IMR-90 (cell line): Measurements from ENCODE around the gene DNAJB2. TPM values are rescaled to one million over a fixed set of nuclear protein-coding genes. Genes with fewer than 3 reads are reported as not detected.

Experiments
- ATAC-seq: fragments of 200-7000 bp; cut with Tn5 transposase; 2 replicates; pipeline ENCODE4 v1.9.1; 2020; ENCODE audit warnings: low read depth, mild to moderate bottlenecking, moderate library complexity
- BruUV-seq: library from RNA; stranded (reverse); fragments of 400-500 nt; replicated peaks from 2 replicates; lab custom pipeline; 2021; lab: Mats Ljungman, UMichigan
- CTCF ChIA-PET: fragments of 300-600 bp; formaldehyde crosslinking; extraction: SDS; loops from one replicate; lab custom pipeline; 2021; ENCODE audit warnings: antibody characterized with exemption; lab: Yijun Ruan, JAX
- POLR2A ChIA-PET: fragments of 300-600 bp; sonication (Branson Sonifier 250); formaldehyde crosslinking; loops from one replicate; lab custom pipeline; 2022; ENCODE audit warnings: antibody characterized with exemption; ENCODE audit not compliant: unreplicated experiment; lab: Charles Lee
- DNase-seq: peaks from one replicate; pipeline ENCODE4 v3.0.0; 2013
- H2AFZ ChIP-seq: replicated peaks from 2 replicates; pipeline ENCODE3; 2013; ENCODE audit warnings: low read length, mild to moderate bottlenecking; ENCODE audit not compliant: poor library complexity
- H2AK5ac ChIP-seq: 2 replicates; pipeline ENCODE4 v1.6.1; 2013; ENCODE audit warnings: low read depth, low read length, inconsistent platforms
- H2AK9ac ChIP-seq: replicated peaks from 2 replicates; pipeline ENCODE3; 2013; ENCODE audit warnings: mild to moderate bottlenecking, low read depth, low read length, moderate library complexity; ENCODE audit not compliant: poor library complexity
- H2BK120ac ChIP-seq: 2 replicates; pipeline ENCODE4 v1.6.1; 2013; ENCODE audit warnings: low read depth, low read length, inconsistent platforms
- H2BK15ac ChIP-seq: 3 replicates; pipeline ENCODE4 v1.6.1; 2013; ENCODE audit warnings: low read depth, low read length, inconsistent platforms
- H2BK20ac ChIP-seq: 2 replicates; pipeline ENCODE4 v1.6.1; 2013; ENCODE audit warnings: low read depth, mild to moderate bottlenecking, inconsistent platforms, low read length, moderate library complexity
- H2BK5ac ChIP-seq: 2 replicates; pipeline ENCODE4 v1.6.1; 2013; ENCODE audit warnings: mild to moderate bottlenecking, low read depth, low read length, inconsistent platforms; ENCODE audit not compliant: poor library complexity, severe bottlenecking
- H3K14ac ChIP-seq: replicated peaks from 2 replicates; pipeline ENCODE4 v1.6.1; 2013; ENCODE audit warnings: low read depth, low read length, inconsistent platforms
- H3K18ac ChIP-seq: 2 replicates; pipeline ENCODE4 v1.6.1; 2013; ENCODE audit warnings: low read depth, low read length, control low read depth
- H3K23ac ChIP-seq: 2 replicates; pipeline ENCODE4 v1.6.1; 2013; ENCODE audit warnings: low read depth, low read length, inconsistent platforms
- H3K27ac ChIP-seq: 2 replicates; pipeline ENCODE4 v1.5.1; 2013; ENCODE audit warnings: mild to moderate bottlenecking, control low read depth, low read length; ENCODE audit not compliant: insufficient read depth
- H3K27me3 ChIP-seq: 2 replicates; pipeline ENCODE4 v1.6.1; 2013; ENCODE audit warnings: low read length; ENCODE audit not compliant: control insufficient read depth, insufficient read depth
- H3K36me3 ChIP-seq: 2 replicates; pipeline ENCODE4 v1.6.1; 2013; ENCODE audit warnings: low read length, mixed read lengths; ENCODE audit not compliant: control insufficient read depth, insufficient read depth
- H3K4ac ChIP-seq: 2 replicates; pipeline ENCODE4 v1.6.1; 2013; ENCODE audit warnings: low read depth, low read length, inconsistent platforms
- H3K4me1 ChIP-seq: 2 replicates; pipeline ENCODE4 v1.6.1; 2013; ENCODE audit warnings: low read length, mixed read lengths; ENCODE audit not compliant: control insufficient read depth, insufficient read depth
- H3K4me2 ChIP-seq: 2 replicates; pipeline ENCODE4 v1.6.1; 2013; ENCODE audit warnings: low read depth, mild to moderate bottlenecking, control low read depth, low read length, moderate library complexity
- H3K4me3 ChIP-seq: 2 replicates; pipeline ENCODE4 v1.5.1; 2013; ENCODE audit warnings: low read depth, mild to moderate bottlenecking, control low read depth, low read length, moderate library complexity; ENCODE audit not compliant: insufficient read depth
- H3K56ac ChIP-seq: 2 replicates; pipeline ENCODE4 v1.6.1; 2013; ENCODE audit warnings: low read length, inconsistent platforms; ENCODE audit not compliant: insufficient read depth; ENCODE audit errors: extremely low read depth
- H3K79me1 ChIP-seq, 2 experiments: 2 replicates each; pipeline ENCODE4 v1.6.1; 2013; ENCODE audit warnings: low read length in 2 of 2, inconsistent platforms in 1 of 2, low read depth in 1 of 2
- H3K9ac ChIP-seq: 2 replicates; pipeline ENCODE4 v1.6.1; 2013; ENCODE audit warnings: low read depth, low read length, control low read depth
- H3K9me1 ChIP-seq: 2 replicates; pipeline ENCODE4 v1.6.1; 2013; ENCODE audit warnings: low read length, inconsistent platforms; ENCODE audit not compliant: insufficient read depth
- H3K9me3 ChIP-seq: 2 replicates; pipeline ENCODE4 v1.6.1; 2013; ENCODE audit warnings: low read length; ENCODE audit not compliant: control insufficient read depth, insufficient read depth
- H4K20me1 ChIP-seq: 2 replicates; pipeline ENCODE4 v1.6.1; 2013; ENCODE audit warnings: low read length, inconsistent platforms; ENCODE audit not compliant: insufficient read depth
- H4K5ac ChIP-seq: 2 replicates; pipeline ENCODE4 v1.6.1; 2013; ENCODE audit warnings: mild to moderate bottlenecking, low read depth, low read length, control low read depth
- H4K8ac ChIP-seq, 2 experiments: 2 replicates each; pipeline ENCODE4 v1.6.1; 2013; ENCODE audit warnings: low read depth in 2 of 2, low read length in 2 of 2, control low read depth in 1 of 2, inconsistent platforms in 1 of 2
- H4K91ac ChIP-seq: 2 replicates; pipeline ENCODE4 v1.6.1; 2013; ENCODE audit warnings: low read depth, low read length, inconsistent platforms; ENCODE audit not compliant: insufficient read depth
- CEBPB ChIP-seq: IDR thresholded peaks from 2 replicates; pipeline ENCODE4 v1.6.1; 2012; ENCODE audit warnings: low read depth, low read length, improper control_type of control experiment
- POLR2A ChIP-seq: IDR thresholded peaks from 2 replicates; pipeline ENCODE4 v1.6.1; 2012; ENCODE audit warnings: mild to moderate bottlenecking, low read depth, low read length
- WGBS, 2 experiments: methylation state at CpG; one replicate each; pipeline versions ENCODE4 v1.1.5 to v1.1.7; 2013; ENCODE audit warnings: missing lambda C conversion rate in 2 of 2; ENCODE audit not compliant: insufficient read length in 1 of 2; ENCODE audit errors: extremely low coverage in 2 of 2; 5-methylcytosine and 5-hydroxymethylcytosine counted together
- dilution Hi-C: fragments of 300-500 bp; cut with HindIII; formaldehyde crosslinking; loops from one replicate; pipeline ENCODE4 v1.14.3; 2018; ENCODE audit warnings: low sequenced_read_pairs; ENCODE audit not compliant: unreplicated experiment
- in situ Hi-C: fragments of 300-500 bp; cut with MboI; formaldehyde crosslinking; loops from 3 replicates; pipeline ENCODE4 v1.14.3; 2019; ENCODE audit warnings: low sequenced_read_pairs, inconsistent platforms, mixed read lengths
- intact Hi-C: fragments of 100-400 bp; cut with micrococcal nuclease; formaldehyde crosslinking; loops from 2 replicates; pipeline ENCODE4 v1.10.0; 2022
- polyA plus RNA-seq, 3 experiments: library from polyadenylated mRNA; depleted of rRNA; stranded (reverse); fragments of >200 nt; gene quantifications; 2 replicates each; pipeline ENCODE4 v1.2.3, GENCODE V29; 2012; ENCODE audit warnings: low replicate concordance in 1 of 3
- total RNA-seq: library from RNA; depleted of rRNA; stranded (reverse); fragments of >200 nt; gene quantifications from 2 replicates; pipeline ENCODE4 v1.2.3, GENCODE V29; 2012

DNAJB2 gene
- total and polyA plus RNA-seq, 2 of the 4 experiments (the other 2 are of a cell fraction): 30.6 to 45.8 TPM

DNA sequence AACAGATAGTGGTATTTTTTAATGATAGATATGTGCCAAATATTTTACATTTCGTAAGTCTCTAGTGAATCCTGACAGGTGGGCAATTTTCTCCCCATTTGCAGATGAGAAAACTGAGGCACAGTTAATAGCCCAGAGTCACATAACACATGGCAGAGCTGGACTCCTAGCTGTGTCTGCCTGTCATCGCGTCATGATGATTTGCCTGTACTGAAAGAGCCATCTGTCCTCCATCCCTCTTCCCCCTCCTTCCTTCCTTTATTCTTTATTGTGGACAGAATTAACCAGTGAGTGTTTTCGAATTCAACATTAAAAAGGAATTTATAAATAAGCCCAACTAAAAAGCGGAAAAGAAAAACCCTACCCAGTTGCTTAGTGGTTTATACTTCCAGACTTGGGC, 3.2 kb downstream of the DNAJB2 start:
- in situ Hi-C loops: no loop called here
- POLR2A ChIA-PET: interaction anchor here (1.0 kb wide), 1 partner anchor 106 kb away, joined by 3 read pairs; the partner anchor contains the start of gene CNPPD1
- no peaks in the 10 kb centered on the region for H3K27me3 ChIP-seq
- peaks cover 6% of the 10 kb centered on the region; the same call in 1 of the 2 replicates for H4K20me1 ChIP-seq
- no peak overlapping the region for H2AFZ ChIP-seq
- H2BK15ac ChIP-seq: no peak overlapping the region
- H4K91ac ChIP-seq: no peak overlapping the region
- no peak overlapping the region for H4K5ac ChIP-seq
- no peak overlapping the region for H3K27ac ChIP-seq
- H3K4me3 ChIP-seq: no peak overlapping the region
- DNase-seq (no peak), ATAC-seq (no peak)
- peaks cover 57% of the 10 kb centered on the region for H3K36me3 ChIP-seq
- CTCF ChIA-PET: interaction anchor here (2.8 kb wide), 1 partner anchor 12 kb away, joined by 11 read pairs; no protein-coding TSS in a partner anchor
- dilution Hi-C loops: no loop called here
- H3K9ac ChIP-seq: no peak overlapping the region
- no peaks in the 10 kb centered on the region for H3K9me3 ChIP-seq
- peaks cover 16 to 30% of the 10 kb centered on the region in 2 experiments for H3K79me1 ChIP-seq
- no peak overlapping the region for H2BK5ac ChIP-seq
- no TSS peak for BruUV-seq
- TF ChIP-seq CEBPB: no peak
- peak; percentile 39; the same call in 1 of the 2 replicates for TF ChIP-seq POLR2A
- H3K4ac ChIP-seq: no peak overlapping the region
- H2AK5ac ChIP-seq: no peak overlapping the region
- H3K23ac ChIP-seq: no peak overlapping the region
- no peak overlapping the region for H2BK120ac ChIP-seq
- peaks cover 18% of the 10 kb centered on the region for H3K4me1 ChIP-seq
- no CpG with 5 or more reads among the region's 5 CpGs for WGBS, 2 experiments
- intact Hi-C loops: no loop called here
- no peak overlapping the region for H2AK9ac ChIP-seq
- no peak overlapping the region for H4K8ac ChIP-seq
- no peak overlapping the region for H3K56ac ChIP-seq
- H3K9me1 ChIP-seq: peaks cover 8% of the 10 kb centered on the region
- H3K14ac ChIP-seq: no peak overlapping the region
- no peak overlapping the region for H2BK20ac ChIP-seq
- H3K18ac ChIP-seq: no peak overlapping the region
- no peak overlapping the region for H3K4me2 ChIP-seq
